ENCODE measurements around the gene DEPDC1B.
"Not testable (repeated sequence)": the region's sequence is repeated elsewhere in the genome, so short reads cannot be mapped to it uniquely, and the experiment has no call there.

The DEPDC1B gene

DNA sequence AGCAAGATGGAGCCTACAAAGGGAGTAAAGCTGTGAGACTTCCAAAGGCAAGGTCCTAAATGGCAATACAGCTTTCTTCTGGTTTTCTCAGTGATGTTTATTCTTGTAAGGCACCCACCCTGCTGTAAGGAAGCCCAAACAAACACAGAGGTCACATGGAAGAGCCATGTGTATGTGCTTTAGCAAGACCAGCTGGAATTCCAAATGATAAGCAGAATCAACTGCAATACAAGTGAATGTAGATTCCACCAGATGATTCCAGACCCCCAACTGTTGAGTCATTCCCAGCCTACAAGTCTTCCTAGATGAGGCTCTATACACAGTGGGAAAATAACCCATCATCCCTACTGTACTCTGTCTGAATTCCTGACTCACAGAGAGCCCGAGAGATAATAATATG lies 122.8 kb downstream of the DEPDC1B start:
- DNase-seq = no peak

DNA sequence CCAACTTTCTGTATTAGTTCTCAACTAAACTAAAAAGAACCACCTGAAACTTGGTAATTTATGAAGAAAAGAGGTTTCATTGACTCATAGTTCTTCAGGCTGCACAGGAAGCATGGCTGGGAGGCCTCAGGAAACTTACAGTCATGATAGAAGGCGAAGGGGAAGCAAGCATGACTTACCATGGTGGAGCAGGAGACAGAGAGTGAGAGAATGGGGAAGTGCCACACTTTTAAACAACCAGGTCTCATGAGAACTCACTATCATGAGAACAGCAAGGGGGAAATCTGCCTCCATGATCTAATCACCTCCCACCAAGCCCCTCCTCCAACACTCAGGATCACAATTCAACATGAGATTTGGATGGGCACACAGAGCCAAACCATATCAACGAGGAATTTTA lies 123.5 kb downstream of the DEPDC1B start:
- DNase-seq = no peak

GRCh38 chr5:60568646-60569045 lies 131.3 kb downstream of the DEPDC1B start:
- DNase-seq = no peak

- no peak for DNase-seq
Observed at GRCh38 chr5:60563696-60564324, 136.2 kb downstream of the DEPDC1B start.

GRCh38 chr5:60553291-60553690 lies 146.7 kb downstream of the DEPDC1B start:
- not testable (repeated sequence) for DNase-seq

DNA sequence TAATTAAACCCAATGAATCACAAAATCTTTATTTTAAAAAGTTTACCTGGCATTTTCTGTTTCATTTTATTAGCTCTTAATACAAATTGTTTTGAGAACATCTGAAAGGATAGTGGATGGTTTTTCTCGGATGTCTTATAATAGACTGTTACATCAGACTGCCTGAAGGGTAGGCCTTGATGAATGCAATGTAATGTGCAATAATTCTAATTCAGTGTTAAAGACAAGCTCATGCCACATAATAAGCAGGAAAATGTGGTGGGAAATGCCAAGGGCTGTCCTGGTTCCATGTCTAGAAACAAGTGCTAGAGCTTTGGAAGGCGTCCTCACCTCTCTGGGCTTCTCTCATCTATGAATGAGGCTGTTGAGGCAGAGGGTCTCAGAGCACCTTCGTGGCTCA lies 148.1 kb downstream of the DEPDC1B start:
- no peak for DNase-seq

DNA sequence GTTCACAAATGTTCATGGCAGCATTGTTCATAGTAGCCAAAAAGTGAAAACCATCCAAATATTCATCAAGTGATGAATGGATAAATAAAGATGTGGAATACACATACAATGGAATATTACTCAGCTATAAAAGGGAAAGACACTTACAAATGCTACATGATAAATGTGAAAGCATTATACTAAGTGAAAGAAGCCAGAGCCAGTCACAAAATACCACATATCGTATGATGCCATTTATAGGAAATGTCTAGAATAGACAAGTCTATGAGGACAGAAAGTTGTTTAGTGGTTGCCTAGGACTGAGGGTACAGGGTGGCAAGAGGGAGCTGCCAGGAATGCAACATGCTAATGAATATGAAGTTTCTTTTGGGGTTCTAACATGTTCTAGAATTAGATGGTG lies 148.7 kb downstream of the DEPDC1B start:
- no peak for DNase-seq

- DNase-seq = no peak
Observed at GRCh38 chr5:60550311-60550710, 149.7 kb downstream of the DEPDC1B start.

DNA sequence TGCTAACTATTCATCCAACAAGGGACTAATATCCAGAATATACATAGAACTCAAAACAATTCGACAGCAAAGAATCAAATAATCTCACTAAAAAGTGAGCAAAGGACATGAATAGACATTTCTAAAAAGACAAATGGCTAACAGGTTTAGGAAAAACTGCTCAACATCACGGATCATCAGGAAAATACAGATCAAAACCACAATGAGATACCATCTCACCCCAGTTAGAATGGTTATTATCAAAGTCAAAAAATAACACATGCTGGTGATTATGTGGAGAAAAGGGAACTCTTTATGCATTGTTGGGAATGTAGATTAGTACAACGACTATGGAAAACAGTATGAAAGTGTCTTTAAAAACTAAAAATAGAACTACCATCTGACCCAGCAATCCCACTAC lies 150.1 kb downstream of the DEPDC1B start:
- no peak for DNase-seq
